ENCODE measurements around the gene INF2.

DNA sequence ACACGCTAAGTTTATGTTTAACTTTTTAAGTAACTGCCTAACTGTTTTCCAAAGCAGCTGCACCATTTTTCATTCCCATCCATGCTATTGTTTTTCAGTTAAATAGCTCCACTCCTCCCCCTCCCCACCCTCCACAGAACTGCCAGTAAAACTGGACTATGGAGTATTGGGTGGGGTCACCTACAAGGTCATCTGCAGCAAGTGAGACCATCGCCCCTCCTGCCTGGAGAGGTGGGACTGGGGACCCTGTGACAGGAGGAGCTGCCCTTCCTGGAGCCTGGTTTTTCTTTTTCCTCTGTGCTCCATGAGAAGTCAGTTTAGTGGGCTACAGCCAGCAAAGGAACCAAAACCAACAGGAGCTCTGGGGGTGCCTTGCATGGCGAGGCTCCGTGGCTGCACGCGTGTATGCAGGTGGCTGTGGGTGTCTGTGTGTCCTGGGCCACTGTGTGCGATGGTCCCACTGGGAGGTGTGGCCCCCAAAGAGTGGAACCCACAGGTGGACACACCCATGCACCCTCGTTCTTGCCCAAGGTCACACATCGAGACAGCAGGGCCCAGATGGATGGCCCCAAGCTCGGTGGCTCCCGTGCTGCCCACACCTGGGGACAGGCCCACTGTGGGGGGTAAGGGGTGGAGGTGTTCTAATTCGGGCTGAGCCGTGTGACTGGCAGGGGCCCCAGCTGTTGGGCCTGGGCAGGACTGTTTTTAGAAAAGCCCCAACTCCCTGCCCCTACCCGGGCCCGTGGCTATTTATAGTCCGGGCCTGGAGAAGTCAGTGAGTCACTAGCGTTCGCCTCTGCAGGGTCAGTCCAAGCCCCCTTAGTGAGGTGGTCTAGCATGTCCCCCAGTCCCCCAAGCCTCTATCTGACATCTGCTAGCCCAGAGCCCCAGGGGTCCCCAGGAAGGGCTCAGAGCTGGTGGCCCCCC, 32.4 kb downstream of the INF2 start:
- TF ChIP-seq, protein P1, sequence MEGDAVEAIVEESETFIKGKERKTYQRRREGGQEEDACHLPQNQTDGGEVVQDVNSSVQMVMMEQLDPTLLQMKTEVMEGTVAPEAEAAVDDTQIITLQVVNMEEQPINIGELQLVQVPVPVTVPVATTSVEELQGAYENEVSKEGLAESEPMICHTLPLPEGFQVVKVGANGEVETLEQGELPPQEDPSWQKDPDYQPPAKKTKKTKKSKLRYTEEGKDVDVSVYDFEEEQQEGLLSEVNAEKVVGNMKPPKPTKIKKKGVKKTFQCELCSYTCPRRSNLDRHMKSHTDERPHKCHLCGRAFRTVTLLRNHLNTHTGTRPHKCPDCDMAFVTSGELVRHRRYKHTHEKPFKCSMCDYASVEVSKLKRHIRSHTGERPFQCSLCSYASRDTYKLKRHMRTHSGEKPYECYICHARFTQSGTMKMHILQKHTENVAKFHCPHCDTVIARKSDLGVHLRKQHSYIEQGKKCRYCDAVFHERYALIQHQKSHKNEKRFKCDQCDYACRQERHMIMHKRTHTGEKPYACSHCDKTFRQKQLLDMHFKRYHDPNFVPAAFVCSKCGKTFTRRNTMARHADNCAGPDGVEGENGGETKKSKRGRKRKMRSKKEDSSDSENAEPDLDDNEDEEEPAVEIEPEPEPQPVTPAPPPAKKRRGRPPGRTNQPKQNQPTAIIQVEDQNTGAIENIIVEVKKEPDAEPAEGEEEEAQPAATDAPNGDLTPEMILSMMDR (IDR thresholded peaks at IDR 0.05; ENCODE audit: low read depth, low read length, missing input control): no peak
- TF ChIP-seq RAD21 (IDR thresholded peaks at IDR 0.05) (no peak), JUND (IDR thresholded peaks at IDR 0.05) (no peak), TAF1 (conservative IDR thresholded peaks at IDR 0.05) (no peak), YY1 (IDR thresholded peaks at IDR 0.05) (no peak), FOXA2 (IDR thresholded peaks at IDR 0.05) (no peak), SP1 (IDR thresholded peaks at IDR 0.05) (no peak), GABPA (IDR thresholded peaks at IDR 0.05 in 1 of 2, conservative IDR thresholded peaks at IDR 0.05 in 1 of 2) (no peak), HNF4G (IDR thresholded peaks at IDR 0.05) (no peak), RXRA (IDR thresholded peaks at IDR 0.05) (no peak)
- TF ChIP-seq, protein P2, sequence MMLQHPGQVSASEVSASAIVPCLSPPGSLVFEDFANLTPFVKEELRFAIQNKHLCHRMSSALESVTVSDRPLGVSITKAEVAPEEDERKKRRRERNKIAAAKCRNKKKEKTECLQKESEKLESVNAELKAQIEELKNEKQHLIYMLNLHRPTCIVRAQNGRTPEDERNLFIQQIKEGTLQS (IDR thresholded peaks at IDR 0.05): no peak
- TF ChIP-seq, protein P3, sequence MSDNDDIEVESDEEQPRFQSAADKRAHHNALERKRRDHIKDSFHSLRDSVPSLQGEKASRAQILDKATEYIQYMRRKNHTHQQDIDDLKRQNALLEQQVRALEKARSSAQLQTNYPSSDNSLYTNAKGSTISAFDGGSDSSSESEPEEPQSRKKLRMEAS (IDR thresholded peaks at IDR 0.05): no peak
- TF ChIP-seq, protein P4, sequence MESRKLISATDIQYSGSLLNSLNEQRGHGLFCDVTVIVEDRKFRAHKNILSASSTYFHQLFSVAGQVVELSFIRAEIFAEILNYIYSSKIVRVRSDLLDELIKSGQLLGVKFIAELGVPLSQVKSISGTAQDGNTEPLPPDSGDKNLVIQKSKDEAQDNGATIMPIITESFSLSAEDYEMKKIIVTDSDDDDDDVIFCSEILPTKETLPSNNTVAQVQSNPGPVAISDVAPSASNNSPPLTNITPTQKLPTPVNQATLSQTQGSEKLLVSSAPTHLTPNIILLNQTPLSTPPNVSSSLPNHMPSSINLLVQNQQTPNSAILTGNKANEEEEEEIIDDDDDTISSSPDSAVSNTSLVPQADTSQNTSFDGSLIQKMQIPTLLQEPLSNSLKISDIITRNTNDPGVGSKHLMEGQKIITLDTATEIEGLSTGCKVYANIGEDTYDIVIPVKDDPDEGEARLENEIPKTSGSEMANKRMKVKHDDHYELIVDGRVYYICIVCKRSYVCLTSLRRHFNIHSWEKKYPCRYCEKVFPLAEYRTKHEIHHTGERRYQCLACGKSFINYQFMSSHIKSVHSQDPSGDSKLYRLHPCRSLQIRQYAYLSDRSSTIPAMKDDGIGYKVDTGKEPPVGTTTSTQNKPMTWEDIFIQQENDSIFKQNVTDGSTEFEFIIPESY (IDR thresholded peaks at IDR 0.05): no peak
- TF ChIP-seq, protein P5, sequence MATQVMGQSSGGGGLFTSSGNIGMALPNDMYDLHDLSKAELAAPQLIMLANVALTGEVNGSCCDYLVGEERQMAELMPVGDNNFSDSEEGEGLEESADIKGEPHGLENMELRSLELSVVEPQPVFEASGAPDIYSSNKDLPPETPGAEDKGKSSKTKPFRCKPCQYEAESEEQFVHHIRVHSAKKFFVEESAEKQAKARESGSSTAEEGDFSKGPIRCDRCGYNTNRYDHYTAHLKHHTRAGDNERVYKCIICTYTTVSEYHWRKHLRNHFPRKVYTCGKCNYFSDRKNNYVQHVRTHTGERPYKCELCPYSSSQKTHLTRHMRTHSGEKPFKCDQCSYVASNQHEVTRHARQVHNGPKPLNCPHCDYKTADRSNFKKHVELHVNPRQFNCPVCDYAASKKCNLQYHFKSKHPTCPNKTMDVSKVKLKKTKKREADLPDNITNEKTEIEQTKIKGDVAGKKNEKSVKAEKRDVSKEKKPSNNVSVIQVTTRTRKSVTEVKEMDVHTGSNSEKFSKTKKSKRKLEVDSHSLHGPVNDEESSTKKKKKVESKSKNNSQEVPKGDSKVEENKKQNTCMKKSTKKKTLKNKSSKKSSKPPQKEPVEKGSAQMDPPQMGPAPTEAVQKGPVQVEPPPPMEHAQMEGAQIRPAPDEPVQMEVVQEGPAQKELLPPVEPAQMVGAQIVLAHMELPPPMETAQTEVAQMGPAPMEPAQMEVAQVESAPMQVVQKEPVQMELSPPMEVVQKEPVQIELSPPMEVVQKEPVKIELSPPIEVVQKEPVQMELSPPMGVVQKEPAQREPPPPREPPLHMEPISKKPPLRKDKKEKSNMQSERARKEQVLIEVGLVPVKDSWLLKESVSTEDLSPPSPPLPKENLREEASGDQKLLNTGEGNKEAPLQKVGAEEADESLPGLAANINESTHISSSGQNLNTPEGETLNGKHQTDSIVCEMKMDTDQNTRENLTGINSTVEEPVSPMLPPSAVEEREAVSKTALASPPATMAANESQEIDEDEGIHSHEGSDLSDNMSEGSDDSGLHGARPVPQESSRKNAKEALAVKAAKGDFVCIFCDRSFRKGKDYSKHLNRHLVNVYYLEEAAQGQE (IDR thresholded peaks at IDR 0.05): no peak
